NCI-H82 treated with DMSO at 0.1 percent for 48 hours (cell line): ENCODE data around the gene HACL1.

ENCODE experiments used
- DNase-seq: peaks from one replicate; lab custom pipeline; 2025; ENCODE audit not compliant: unreplicated experiment; lab: John Stamatoyannopoulos, UW

Gene HACL1

DNA sequence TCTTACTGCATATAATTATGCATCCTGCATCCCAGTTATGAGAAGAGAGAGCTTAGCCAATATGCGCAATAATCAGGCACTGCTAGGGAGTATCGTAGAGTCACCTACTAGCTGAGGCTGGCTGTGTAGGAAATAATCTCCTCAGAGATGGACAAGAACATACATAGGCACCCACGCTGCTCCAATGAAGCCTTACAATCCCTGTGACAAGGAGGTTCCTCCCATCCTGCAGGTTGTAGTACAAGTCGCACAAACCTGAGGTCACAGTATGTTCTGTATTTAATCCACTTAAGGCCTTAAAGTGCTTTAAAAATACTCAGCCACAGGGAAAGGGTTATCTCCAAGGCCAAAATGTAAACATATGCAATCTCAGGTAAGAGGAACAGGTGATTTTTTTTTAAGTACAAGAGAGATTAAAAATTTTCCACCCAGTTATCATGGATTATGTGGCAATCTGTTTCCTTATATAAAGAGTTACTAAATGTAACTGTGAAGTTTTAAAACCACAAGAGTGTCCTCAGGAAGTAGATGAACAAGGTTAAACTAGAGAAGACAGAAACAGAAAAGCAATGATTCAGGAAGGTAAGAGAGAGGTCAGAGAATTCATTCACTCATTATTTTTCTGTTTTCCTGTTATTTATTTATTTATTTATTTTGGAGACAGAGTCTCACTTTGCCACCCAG lies 72.4 kb downstream of the HACL1 start:
- DNase-seq, result peak; percentile 68

GRCh38 chr3:15527031-15527459 lies 74.3 kb downstream of the HACL1 start:
- peak; percentile 46 for DNase-seq

DNA sequence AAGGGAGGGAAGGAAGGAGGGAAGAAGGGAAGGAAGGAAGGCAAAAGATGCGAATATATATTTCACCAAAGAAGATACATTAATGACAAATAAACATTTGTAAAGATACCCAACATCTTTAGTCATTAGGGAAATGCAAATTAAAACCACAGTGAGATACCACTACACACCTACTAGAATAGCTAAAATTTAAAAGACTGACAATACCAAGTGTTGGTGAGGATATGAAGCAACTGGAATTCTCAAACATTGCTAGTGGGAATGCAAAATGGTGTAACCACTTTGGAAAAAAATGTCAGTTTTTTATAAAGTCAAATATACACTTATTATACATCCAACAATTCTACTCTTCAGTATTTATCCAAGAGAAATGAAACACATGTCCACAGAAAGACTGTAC lies 75.6 kb downstream of the HACL1 start:
- no peak for DNase-seq

- DNase-seq, result no peak
Measured at GRCh38 chr3:15523660-15524417, 77.5 kb downstream of the HACL1 start.

GRCh38 chr3:15522016-15522415 lies 79.4 kb downstream of the HACL1 start:
- DNase-seq, result no peak

GRCh38 chr3:15521573-15521965 lies 79.8 kb downstream of the HACL1 start, which contains the start of gene COLQ:
TSS of gene COLQ (minus strand) at chr3:15521706. CDS start at chr3:15521625, 81 bp downstream.
- no peak for DNase-seq

DNA sequence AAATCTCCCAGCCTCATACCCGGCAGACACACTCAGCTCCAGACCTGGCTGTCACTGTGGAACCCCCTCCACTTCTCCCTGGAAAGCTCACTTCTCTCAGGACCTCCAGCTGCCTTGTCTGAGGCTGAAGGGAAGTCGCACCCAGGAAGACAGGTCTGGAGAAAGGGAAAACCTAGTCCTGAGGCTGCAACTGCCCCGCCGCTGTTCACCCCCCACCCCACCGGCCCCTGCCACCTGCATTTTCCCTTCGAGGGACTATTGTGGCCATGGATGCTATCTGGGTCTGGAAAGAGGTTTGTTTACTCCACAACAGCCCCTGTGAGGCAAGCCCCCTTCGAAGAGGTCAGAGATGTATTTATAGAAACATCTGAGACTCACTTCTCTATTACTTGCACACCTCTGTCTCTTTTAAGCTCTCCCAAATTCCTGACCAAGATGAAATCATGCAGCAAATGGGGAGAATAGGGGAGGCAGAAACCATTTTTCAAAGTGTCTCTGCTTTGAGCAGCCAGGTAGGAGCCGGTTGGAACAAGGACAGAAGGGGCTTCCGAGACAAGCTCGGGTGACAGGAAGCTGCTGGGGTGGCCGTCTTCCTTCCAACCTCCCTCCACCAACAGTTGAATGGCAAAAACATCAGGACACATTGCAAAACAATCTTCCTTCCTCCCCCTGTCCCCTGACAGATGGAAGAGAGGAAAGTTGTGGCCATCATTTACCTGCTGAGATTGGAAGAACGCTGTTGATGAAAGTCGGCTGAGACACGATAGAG lies 80.4 kb downstream of the HACL1 start:
- no peak for DNase-seq

GRCh38 chr3:15520185-15520584 lies 81.2 kb downstream of the HACL1 start:
- no peak for DNase-seq

DNA sequence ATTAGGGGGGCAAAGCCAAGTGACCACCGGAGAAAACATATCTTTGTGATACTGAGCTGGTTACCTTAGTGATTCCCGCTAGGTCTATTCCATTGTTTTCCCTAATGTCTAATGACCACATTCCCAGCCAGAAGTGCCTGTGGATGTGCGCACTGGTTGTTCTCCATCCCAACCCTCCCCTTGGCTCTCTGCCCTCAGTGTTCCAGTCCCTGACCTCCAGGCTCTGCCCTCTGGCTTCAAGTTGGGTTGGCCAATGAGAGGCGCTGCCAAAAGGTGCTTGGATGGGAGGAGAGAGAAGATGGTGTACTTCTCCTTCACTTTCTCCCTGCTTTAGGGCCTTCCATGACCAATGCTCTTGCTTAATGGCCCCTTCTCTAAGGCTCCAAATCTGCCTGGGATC lies 82.3 kb downstream of the HACL1 start:
- no peak for DNase-seq

DNA sequence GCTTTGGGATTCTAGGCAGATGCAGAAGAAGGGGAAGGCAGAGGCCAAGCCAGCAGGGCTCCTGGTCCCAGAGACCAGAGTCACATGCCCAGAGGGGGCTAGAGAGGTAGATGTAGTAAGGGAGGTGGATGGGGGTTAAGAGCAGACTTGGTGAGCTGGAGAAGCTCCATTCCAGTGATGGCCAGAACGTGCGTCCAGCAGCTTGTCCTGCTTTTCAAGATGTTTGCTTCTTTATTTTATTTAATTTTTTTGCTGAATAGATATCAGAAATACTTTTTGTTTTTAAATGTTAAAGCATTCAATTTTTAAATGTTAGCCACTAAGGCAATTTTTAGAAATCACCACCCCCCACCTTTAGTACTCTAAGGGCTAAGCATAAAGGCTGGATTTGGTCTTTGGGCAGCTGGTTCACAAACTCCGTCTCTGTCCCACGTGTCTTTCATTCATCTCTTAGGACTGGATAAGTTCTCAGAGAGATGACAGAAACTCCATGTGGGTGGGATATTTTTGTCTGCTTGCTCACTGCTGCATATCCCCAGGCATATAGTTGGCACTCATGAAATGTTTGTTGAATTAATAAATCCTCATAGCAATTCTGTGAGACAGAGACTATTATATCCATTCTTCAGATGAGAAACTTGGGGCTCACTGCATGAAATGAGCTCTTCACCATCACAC lies 86.6 kb downstream of the HACL1 start:
- DNase-seq, result no peak

DNA sequence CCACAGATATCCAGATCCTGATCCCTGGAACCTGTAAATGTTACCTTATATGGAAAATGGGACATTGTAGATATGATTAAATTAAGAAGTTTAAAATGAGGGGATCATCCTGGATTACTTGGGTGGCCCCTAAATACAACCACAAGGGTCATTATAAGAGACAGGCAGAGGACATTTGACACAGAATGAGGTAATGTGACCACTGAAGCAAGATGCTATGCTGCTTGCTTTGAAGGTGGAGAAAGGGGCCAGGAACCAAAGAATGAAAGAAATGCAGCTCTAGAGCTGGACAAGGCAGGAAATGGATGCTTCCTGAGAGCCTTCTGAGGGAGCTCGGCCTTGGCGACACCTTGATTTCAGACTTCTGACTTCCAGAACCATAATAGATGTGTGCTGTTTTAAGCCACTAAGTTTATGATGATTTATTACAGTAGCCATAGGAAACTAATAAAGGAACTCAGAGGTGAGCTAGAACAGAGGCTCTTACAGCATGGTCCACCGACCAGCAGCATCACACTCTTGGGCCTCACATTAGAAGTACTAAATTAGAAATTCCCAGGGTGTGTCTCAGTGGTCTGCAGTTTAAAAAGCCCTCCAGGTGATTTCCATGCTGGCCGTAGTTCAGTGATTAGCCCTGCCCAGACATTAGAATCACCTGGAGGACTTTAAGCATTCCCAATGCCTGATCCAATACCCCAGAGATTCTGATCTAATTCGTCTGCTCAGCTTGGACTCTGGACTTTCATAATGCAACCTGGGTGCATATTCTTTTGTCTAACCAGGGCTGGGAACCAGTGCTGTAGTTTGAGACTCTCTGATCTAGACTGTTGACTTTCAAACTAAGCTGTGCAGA lies 87.3 kb downstream of the HACL1 start:
- no peak for DNase-seq

GRCh38 chr3:15513116-15513515 lies 88.3 kb downstream of the HACL1 start:
- no peak for DNase-seq

DNA sequence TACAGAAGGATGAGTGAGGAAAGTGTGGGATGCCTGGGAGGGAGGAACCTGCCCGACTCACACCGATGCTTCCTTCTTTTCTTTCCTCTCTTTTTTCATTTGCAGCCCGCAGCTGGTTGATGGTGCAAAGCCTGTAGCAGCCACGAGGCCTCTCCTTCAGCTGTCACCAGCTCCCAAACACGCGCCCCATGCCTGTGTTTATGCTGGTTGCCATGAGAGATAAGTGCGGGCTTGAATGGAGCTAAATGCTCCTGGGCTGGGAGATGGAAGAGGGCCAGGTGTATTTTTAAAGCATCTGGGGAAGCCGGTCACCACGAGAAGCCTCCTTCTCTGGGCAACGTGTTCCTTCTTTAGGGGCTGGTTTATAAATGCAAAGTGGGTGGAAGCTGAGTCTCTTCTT lies 89.2 kb downstream of the HACL1 start:
- no peak for DNase-seq

- no peak for DNase-seq
Measured at GRCh38 chr3:15511156-15511555, 90.2 kb downstream of the HACL1 start.
